ENCODE results near the gene OR6Q1.
"Not testable (repeated sequence)": the region's sequence is repeated elsewhere in the genome, so short reads cannot be mapped to it uniquely, and the experiment has no call there.

The OR6Q1 gene

GRCh38 chr11:58030653-58031052 is at the start of gene OR6Q1:
TSS of gene OR6Q1 (plus strand) at chr11:58030953. CDS start at chr11:58030953, 0 bp downstream.
- no peak for DNase-seq

DNA sequence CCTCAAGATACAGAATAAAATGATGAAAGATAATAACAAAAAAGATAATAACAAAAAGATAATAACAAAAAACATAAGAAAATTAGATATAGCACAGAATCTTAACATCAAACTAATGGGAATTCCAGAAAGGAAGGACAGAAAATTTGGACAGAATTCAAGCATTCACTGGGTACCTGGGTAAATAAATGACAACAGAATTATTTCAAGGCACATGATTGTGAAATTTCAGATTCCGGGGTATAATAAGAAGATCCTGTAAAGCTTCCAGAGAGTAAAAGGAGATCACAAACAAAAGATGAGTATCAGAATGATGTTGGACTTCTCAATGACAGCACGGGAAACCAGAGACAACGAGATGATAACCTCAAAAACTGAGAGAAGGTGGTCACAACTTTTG is 49.2 kb upstream of the OR6Q1 start:
- DNase-seq: no peak

DNA sequence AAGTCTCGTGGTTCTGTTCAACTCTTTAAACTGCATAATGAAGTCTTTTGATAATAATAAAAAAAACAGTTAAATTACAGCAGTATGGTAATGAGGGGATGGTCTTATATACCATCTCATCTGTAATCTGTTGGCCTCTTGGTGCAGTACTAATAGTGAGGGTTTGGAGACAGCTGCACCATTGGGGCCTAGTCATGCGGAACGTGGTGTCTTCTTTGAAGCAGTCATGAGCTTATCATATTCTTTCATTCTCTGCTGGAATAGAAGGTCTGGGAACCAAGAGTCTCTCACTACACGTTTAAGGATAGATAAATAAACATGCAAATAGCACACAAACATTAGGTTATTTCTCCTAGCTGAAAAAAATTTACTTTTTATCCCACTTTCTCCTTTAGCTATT is 48.0 kb upstream of the OR6Q1 start:
- DNase-seq: no peak

GRCh38 chr11:57983191-57983590 is 47.6 kb upstream of the OR6Q1 start:
- no peak for DNase-seq

DNA sequence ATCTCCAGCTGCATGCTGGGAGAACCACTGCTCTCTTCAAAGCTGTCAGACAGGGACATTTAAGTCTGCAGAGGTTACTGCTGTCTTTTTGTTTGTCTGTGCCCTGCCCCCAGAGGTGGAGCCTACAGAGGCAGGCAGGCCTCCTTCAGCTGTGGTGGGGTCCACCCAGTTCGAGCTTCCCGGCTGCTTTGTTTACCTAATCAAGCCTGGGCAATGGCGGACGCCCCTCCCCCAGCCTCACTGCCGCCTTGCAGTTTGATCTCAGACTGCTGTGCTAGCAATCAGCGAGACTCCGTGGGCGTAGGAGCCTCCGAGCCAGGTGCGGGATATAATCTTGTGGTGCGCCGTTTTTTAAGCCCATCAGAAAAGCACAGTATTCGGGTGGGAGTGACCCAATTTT is 31.2 kb upstream of the OR6Q1 start:
- not testable (repeated sequence) for DNase-seq

- not testable (repeated sequence) for DNase-seq
Observed at GRCh38 chr11:58000021-58000420, 30.7 kb upstream of the OR6Q1 start.

- no peak for DNase-seq
Observed at GRCh38 chr11:58000699-58001098, 30.1 kb upstream of the OR6Q1 start.

DNA sequence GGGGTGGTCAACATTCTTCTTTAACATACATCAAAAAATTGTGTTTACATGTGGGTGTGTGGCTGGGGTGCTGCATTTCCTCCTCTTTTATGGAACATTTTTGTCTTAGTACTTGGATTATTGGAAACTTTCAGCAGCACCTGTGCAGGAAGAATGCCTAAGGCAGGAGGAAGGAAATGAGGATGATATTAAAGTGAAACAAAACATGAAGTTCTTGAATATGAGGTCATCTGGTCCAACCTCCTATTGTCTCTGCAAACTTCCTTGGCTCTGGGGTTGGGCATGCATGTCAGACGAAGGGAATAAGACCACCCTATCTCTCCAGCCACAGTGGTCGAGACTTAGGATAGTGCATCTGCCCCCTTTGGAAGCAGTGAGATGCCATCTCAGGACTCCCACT is 27.7 kb upstream of the OR6Q1 start:
- DNase-seq: no peak

- DNase-seq: no peak
Observed at GRCh38 chr11:58003591-58003990, 27.2 kb upstream of the OR6Q1 start.

GRCh38 chr11:58004664-58005063 is 26.1 kb upstream of the OR6Q1 start:
- DNase-seq: no peak

- no peak for DNase-seq
Observed at GRCh38 chr11:58006940-58007339, 23.8 kb upstream of the OR6Q1 start.

DNA sequence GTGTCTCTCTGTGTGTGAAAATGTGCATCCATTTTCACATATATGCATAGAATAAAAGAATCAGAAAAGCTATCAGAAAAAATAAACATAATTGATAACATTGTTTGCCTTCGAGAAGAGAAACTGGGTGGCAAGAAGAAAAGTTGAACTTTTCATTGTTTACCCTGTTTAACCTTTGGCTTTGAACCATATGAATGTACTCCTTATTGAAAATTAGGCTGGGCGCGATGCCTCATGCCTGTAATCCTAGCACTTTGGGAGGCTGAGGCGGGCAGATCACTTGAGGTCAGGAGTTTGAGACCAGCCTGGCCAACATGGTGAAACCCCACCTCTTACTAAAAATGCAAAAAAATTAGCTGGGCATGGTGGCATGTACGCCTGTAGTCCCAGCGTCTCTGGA is 19.0 kb upstream of the OR6Q1 start:
- no peak for DNase-seq

- DNase-seq: no peak
Observed at GRCh38 chr11:58023435-58023931, 7.3 kb upstream of the OR6Q1 start, which contains the start of gene OR9Q1. TSS of gene OR9Q1 (plus strand) at chr11:58023881. CDS start at chr11:58179445, 155,564 bp downstream.

DNA sequence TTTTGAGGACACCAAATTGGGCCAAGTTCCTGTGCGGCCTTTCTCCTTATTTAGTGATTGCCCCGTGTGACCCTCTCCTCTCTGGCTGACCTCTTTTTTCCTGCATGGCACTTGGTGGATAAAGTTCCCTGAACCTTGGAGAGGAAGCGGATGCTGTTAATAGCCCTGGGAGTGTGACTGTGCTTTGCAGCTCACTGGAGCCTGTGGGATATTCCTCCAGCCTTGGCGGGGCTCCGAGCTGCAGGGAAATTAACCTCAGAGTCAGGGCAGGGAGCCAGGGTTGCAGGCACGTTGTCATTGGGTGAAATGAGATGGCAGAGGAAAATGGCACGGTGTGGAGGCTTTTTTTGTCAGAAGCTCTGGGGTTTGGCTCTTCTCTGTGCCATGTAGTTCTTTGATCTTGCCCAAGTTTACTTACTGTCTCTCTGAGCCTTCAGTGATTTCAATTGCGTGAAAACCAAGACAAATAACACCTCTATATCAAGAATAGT is 6.1 kb upstream of the OR6Q1 start:
- DNase-seq: no peak

DNA sequence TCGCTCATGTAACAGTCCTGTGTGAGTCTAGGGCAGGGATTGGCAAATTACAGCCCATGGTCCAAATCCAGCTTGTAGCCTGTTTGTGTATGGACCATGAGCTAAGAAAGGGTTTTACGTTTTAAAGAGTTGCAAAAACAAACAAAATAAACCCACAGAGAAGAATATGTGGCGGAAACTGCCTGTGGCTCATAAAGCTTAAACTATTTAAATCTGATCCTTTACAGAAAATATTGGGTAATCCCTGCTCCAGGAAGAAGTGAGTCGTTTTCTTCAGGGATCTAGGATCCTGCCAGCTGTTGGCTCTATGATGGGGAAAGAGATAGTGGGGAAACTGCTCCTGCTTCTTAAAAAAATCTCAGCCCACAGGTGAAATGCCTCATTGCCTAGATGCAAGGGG is 3.4 kb upstream of the OR6Q1 start:
- DNase-seq: no peak

DNA sequence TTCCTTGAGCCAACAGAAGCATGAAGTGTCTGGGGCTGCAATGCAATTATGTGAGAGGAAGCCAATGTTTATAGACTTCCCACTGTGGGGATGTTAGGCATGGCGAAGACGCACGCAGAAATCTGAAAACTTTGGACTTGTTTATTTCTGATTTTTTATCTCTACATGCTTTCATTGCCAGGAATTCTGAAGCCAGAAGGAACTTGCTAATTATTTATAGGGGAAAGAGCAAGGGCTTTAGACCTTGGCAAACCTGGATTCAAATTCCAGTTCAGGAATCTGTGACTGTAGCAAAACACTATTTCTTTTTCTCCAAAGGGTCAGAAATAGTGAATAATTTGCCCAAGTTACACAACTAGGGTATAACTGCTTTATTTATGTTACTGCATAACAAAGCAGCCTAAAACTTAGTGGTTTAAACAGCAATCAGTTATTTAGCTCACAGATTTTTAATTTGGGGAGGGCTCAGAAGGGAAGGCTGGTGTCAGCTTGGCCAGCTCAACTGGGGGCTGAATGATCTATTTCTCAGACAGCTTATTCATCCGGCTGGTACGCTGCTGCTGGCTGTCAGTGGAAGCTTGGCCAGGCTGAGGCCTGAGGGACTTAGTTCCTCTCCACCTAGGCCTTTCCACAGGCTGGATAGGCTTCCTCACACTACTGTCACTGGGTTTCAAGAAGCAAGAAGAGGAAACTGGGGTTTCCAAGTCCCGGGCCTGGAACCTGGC is 1.9 kb upstream of the OR6Q1 start:
- no peak for DNase-seq

- DNase-seq: no peak
Observed at GRCh38 chr11:58034471-58034870, 3.7 kb downstream of the OR6Q1 start.

DNA sequence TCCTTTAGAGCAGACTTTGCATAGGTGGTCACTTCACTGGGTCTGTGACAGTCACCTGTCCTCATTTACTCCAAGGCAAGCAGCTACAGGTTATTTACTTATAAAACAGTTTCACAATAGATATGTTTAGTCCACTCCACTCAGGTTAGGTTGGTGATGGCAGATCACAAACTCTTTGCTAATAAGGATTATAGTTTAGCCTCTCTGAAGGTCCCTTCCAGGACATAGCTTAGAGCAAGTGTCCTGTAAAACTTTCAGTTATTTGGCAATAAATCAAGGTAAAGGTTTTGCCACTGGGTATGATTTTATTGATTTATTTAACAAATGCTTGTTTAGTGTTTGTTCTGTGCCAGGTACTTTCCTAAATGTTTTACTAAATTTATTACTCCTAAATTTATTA is 8.8 kb downstream of the OR6Q1 start:
- no peak for DNase-seq

GRCh38 chr11:58043379-58043778 is 12.6 kb downstream of the OR6Q1 start:
- no peak for DNase-seq

DNA sequence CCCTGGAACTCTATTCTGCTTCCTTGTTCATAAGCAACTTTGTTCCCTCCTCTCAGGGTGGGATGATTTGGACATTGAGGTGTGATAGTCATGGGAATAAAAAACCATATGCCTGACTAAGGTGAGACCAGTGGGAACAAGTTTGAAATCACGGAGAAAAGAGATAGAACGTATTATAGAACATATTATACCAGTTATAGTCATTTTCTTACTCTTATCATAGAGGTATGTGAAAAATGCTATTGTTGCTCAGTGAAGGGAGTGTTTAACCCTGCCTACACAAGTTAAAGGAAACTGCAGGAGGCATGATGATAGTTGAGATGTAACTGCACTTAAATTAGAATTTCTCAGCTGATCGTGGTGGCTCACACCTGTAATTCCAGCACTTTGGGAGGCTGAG is 15.5 kb downstream of the OR6Q1 start:
- DNase-seq: no peak

DNA sequence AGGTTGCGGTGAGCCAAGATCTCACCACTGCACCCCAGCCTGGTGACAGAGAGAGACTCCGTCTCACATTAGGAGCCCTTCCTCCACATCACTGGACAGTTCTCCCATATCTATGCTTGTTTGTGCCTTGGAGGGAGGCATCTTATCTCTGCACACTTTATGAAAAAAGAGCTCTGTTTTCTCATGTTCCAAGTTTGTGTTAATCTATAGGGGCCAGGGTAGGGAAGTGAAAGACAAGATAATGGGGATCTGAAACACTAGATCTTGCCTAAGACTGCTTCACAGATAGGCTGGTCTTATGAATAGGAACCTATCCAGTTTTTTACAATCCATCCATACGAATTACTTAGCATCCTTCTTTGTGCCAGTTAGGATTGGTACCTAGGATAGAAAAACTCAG is 17.1 kb downstream of the OR6Q1 start:
- DNase-seq: no peak

DNA sequence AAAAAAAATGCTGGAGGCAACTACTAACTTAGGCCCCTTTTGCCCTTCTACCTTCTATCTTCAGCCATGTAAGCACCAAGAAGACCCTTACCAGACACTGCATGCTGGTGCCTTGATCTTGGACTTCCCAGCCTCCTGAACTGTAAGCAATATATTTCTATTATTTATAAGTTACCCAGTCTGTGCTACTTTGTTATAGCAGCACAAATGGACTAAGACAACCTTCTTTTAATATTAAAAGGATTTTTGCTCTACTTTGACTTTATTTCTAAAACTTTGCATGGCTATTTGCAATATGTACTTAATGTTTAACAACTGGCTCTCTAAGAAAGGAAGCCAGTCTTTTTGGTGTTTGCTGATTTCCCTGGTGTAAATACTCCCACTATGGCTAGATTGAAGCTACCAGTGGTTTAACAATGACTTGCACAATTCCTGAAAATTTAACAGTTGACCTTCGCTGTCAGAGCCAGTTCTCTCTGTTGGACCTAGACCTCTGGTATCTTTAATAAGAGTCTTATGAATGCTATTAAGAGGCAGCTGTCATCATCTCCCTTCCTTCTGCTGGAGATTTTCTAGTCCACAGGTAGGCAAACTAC is 25.2 kb downstream of the OR6Q1 start:
- DNase-seq: no peak

DNA sequence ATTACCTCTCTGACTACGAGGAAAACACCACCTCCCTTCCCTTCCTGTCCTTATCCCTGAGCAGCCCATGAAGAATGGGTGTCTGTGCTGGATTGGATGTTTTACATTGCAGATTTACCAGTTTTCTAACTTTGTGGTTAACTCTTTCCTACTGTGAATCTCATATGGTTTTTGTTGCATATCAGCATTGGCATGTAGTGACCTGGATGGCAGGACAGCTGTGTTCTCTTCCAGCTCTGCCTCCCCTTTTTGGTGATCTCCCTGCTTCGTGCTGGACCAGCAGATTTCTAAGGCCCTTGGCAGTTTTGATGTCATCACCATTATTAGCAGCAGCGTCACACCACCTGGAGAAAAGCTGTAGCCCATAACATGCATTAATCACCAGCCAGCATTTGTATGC is 26.7 kb downstream of the OR6Q1 start:
- DNase-seq: no peak

- no peak for DNase-seq
Observed at GRCh38 chr11:58058276-58059006, 27.7 kb downstream of the OR6Q1 start.

All from stimulated activated CD4-positive, alpha-beta T cell treated with anti-CD3 and anti-CD28 coated beads, Interleukin-1b, Interleukin-23, amount 100 ng/mL, for 48 hours (primary cell).